HG03354 (cell line): Measurements from ENCODE around the gene KLF16.
"Not testable (repeated sequence)": the region's sequence is repeated elsewhere in the genome, so short reads cannot be mapped to it uniquely, and the experiment has no call there.

Source experiments
- ATAC-seq: cut with Tn5 transposase; IDR thresholded peaks from one replicate; pipeline ENCODE4 v1.9.1; 2021; ENCODE audit warnings: mild to moderate bottlenecking; ENCODE audit not compliant: unreplicated experiment, poor library complexity, severe bottlenecking

The KLF16 gene

DNA sequence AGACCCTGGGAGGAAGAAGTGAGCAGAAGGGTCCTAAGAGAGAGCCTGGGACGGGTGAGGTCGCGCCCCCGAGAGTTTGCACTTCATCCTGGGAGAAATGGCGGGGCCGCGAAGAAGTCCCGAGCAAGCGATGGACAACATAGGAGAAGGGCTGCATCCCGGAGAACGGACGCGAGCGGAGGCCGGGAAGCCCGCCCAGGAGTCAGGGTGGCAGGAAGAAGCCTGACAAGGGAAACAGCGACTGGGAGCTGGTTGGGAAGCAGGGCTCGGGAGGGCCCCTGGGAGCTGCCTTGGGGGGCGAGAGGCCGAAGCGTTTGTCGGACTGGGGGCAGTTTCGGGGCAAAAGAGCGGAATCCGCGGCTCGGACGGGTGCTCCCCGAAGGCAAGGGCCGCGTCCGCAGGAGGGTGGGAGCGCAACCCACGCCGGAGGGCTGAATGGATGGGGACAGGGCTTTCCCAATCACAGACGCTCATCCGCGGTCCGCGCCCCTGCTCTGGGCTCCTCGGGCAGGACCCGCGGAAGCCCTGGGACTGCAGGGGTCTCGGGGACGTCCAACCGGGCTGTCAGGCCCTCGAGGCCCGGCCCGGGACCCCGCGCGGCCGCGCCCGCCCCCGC, 21.4 kb upstream of the KLF16 start:
- peak; percentile 16 for ATAC-seq

DNA sequence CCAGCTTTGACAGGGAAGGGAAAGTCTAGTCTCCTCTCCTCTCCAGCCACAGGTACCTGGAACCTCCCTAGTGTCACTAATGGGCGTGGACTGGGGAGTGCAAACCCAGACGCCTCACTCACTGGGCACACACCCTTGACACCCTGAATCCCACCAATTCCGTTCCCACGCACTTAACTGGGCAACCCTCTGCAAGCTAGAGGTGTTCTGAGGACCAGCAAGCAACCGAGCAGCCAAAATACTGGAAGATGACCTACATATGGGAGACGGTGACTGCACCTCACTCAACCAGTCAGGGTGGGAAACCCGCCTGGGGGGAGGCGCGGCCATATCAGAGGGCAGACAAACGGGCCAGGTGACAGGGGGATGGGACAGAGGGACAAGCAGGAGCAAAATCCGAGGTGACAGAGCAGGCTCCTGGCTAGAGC, 20.9 kb upstream of the KLF16 start:
- no peak for ATAC-seq

DNA sequence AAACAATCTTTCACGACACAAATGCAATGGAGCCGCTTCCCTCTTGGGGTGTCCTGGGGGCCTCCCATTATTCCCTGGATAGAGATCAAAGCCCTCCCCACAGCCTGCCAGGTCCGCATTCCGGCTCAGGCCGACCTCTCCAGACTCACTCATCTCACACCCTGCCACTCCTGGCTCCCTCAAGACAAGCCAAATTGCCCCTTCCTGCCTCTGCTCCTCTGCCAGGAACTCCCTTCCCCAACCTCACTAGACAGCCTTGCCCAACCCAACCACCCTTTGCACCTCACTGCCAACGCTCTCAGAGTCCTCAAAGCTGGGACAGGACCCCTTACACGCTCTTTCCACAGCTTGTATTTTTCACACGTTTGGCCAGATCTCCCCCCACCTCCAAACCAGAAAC, 20.4 kb upstream of the KLF16 start:
- no peak for ATAC-seq

DNA sequence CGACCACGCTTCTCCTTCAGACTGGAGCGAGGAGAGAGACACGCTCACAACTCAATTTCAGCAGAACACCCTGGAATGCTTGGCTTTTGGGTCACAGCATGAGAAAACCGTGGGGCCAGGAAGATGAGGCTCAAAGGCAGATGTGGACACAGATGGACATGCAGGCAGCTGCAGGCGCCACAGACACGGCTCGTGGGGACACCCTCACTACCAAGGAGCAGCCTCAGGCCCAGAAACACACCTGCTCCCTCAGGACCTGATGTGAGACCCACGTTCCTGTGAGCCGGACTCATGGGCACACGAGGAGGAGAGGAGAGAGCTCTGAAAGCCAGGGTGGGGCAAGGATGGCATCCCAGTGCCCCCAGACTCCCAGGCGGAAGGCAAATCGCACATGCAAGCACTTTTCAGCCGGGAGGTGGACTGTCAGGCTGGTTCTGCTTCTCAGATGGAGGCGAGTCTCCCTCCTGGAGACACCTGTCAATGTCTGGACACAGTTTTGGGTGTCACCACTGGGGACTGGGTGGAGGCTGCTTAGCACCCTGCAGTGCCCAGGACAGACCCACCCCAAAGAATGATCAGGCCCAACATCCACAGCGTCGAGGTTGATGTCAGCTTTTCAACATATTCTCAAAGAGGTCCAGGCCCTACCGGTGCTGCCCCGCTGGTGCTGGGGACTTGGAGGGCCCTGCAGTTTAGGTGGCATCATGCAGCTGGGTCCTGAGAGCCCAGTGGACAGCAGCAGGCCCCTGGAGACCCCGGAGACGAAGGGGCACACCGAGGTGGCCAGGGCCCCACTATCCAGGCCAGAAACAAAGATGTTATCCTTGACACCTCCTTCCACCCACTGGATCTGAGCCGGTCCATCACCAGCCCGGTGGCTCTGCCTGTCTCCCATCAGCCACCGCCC, 19.7 kb upstream of the KLF16 start:
- ATAC-seq, result no peak

DNA sequence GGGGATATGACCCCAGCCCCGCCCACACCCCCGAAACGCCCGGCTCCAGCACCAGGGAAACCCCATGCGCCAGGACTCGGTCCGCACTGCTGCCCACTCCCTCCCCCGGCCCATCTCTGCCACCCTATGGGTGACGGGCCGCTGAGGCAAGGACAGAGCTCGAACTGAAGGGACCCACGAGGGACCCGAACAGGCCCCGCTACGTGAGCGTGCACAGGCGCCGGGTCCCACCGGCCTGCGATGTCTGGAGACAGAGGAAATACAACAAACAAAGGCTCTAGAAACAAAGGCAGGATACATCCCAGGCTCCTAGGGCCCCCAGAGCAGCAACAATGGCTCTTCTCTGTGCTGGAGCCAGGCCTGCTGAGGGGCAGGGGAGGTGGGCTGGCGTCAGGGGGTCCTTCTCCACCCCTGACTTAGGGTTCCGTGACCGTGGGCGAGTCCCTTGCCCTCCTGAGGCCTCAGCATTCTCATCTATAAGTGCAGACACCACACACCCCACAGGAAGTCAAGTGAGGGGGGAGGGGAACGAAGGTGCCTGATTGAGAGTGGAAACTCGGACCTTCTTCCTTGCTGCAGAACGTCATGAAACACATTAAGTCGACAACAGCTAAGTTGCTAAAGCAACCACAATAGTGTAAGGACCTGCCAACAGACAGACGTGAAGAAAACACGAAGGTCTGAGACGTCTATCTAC, 18.9 kb upstream of the KLF16 start:
- no peak for ATAC-seq

DNA sequence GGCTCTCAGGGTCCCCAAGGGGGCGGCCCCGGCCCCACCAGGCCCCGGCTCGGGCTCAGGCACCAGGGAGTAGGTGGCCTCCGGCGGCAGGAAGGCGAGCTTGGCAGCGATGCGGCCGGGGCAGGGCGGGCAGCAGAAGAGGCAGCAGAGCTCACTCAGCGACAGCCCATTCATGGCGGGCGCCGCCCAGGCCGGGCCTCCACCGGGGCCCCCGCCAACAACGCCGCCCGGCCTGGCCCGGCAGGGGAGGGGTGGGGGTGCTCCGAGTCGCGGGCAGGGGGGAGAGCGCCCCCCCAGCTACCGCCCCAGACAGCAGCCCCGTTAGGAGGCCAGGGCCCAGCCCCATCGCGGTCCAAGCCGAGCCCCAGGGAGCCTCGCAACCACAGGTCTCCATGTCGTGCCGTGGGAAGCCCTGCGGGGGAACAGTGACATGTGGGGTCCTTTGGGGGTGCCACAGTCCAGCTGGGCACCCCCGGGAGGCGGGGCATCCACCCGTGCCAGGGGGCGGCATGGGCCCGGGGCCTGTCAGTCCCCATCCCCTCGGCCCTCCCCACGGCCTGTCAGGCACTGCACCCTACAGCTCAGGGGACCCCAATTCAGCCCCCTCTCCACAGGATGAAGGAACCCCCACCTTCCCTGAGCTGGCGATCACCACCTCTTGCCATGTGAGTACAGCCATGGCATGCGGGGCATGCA, 18.2 kb upstream of the KLF16 start:
- not testable (repeated sequence) for ATAC-seq

DNA sequence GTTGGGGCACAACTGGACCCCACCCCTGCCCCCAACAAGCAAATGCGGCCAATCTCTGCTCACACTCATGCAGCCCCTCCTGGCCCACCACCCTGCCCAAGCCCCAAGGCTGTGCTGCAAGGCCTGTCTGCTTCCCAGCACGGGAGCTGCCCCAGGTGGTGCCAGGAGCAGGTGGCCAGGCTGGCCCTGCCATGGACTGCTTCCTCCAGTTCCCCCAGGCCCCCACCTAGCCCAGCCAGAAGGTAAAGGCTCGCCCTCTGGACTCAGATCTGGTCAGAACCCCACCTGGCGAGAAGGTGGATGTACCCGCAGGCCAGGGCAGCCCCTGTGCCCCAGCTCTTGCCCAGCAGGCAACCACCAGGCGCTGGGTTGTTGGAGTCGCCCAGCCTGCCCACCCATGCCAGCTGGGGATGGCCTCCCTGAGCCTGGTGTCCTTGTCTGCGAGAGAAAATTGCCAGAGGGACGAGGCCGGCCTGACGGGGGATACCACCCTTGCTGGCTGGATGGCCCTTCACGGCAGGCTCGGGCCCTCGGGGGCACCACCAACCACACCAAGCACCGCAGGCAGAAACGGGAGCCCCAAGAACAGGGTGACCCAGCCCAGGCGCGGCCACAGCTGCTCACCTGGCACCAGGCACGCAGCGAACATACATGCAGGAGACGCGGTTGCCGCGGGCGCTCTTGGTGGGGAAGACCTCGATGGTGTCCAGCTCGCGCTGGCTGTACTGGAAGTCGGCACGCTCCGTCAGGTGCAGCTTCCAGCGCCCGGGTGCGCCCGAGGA, 17.4 kb upstream of the KLF16 start:
- no peak for ATAC-seq

DNA sequence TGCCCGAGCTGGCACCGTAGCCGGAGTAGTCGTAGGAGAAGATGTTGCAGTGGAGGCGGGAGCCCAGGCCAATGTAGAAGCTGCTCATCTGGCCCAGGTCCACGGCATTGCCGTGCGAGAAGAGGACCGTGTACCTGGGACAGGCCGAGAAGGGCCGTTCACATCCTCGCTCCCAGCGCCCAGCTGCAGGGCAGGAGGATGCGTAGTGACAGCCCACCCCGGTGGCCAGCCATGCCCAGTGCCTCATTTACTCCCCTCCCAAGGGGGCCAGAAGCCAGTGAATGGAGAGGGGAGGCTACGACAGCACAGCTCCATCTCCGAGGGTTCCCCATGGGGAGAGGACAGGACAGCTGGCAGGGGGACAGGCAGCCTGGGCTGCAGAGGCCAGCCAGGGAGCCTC, 16.6 kb upstream of the KLF16 start:
- ATAC-seq, result not testable (repeated sequence)

DNA sequence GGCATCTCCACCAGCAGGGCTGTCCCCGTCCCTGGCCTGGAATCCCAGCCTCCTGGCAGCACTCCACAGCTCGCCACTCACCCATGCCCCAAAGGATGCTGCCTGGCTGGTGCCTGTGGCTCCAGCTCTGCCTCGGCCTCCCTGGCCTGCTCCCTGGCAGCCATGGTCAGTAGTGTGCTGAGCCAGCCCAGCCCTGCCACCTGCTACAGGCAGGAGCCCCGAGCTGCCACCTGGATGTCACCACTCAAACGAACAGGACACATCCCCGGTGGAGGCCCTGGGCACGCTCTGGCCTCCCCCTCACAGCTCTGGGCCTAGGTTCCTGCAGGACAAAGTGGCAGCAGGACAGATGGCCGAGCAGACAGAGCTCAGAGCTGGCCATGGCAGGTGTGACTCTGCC, 15.2 kb upstream of the KLF16 start:
- not testable (repeated sequence) for ATAC-seq

DNA sequence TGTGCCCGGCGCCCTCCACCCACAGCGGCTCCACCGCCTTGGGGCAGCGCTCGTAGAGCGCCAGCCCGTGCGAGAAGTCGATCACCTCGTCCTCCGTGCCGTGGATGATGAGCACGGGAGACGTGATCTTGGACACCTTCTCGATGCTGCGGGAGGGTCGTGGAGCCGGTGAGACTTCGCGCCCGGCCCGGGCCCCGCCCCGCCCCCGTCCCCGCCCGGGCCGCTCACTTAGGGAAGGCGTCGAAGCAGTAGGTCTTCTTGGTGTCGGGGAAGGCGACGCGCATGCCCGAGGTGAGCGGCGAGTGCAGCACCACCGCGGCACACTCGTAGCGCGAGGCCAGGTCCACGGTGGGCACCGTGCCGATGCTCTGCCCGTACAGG, 13.9 kb upstream of the KLF16 start:
- ATAC-seq, result not testable (repeated sequence)

DNA sequence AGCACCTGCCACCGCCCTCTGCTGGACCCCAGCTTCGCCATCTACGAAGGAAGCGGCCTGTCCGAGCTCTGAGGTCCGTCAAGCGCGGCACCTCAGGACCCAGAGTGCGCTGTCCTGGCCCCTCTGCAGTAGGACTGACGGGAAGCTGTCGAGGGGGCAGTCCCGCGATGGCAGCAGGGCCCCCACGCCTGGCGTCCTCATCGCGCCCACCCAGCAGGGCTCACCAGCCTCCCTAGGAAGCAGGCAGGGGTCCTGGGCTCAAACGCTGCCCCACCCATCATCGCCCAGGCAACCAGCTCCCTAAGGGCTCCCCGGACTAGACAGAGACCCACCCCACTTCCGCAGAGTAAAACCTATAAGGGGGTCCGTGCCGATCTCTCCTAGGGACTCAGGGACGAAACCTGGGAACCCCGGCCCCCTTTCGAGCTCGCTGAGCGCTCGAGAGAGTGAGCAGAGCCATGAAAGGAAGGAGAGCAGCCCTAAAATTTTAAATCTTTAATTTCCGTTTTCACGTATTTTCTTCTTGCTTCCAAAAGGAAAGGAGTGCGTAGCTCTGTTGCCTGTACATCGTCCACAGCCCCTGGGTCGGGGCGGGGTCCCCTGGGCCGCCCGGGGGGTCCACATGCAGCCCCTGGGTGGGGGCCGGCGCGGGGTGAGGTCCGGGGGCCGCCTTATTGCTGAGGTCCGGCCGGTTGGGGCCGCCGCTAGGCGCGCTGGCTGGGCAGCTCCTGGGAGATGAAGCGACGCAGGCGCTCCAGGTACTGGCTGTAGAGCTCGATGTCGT, 13.3 kb upstream of the KLF16 start:
- peak; percentile 30 for ATAC-seq

DNA sequence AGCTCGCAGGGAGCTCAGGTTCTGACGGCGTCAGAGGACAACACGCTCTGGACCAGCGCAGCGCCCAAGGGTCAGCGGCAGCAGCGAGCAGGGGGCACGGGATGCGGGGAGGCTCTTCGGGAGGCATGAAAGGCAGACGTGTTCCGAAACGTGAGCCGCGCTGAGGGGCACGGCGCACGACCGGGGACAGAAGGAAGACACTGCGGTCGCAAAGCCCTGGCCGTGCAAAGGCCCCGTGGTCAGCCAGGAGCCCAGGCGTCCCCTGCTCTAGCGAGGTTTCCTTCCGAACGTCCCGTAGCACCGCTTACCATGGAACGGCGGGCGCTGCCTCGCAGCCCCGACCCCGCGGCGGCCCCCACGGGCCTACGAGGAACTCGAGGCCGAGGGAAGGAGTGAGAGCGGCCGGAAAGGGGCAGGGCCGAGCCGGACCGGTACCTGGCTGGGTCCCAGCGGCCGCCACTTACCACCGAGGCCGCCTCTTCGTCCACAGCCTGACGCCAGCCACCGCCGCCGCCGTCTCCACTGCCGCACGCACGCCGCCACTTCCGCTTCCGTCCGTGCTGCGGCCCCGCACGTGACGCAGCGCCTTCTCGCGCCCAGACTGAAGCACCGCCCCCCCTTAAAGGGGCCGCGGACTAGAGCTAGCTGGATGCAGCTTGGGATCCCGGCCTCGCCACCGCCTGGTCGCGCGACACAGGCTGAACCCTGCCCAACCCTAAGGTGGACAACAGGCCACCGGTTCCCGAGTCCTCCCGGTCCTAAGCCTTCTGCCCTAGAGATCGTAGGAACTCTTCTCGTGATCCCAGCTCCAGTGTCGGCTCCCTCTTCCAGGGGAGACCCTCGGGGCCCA, 12.5 kb upstream of the KLF16 start:
- peak; percentile 90 for ATAC-seq

DNA sequence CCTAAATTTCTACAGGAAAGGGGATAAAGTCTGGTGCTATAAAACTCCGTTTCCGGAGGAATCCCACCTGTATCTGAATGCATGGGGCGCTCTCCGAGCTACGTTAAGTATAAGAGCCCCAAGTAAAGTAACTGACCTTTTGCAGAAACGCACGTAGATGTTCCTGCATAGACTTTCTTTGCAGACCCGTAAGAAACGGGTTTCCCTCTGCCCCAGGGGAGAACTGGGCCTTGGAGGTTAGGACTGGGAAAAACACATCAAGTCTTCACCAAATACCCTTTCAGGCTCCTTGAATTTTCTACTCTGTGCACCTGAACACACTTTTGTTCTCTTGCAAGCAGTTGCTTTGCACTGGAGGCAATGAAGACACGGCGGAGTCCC, 11.9 kb upstream of the KLF16 start:
- peak; percentile 7 for ATAC-seq

DNA sequence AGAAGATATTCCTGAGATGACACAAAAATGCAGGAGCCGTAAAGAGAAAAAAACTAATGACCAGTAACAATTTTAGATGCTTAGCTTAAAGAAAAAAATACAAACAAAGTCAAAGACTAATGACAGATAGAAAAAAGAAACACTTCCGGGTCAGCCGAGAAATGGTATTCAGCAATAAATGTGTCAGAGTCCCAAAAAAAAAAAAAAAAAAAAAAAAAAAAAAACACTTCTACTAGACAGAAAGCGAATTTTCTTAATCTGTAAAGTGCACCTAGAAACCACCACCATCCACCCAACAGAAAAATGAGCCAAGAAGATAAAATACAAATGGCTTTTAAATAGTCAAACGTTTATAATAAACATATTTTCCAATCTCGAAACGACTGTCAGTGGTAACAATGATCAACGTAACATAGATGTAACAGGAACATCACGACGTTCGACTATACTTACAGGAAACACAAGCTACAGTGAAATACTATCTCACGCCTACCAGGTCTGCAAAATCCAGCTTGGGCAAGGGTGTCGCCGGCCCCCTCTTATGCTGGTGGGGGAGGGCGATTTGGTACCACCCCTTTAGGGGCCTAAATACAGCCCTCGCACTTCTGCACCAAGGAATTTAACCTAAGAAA, 11.3 kb upstream of the KLF16 start:
- no peak for ATAC-seq

DNA sequence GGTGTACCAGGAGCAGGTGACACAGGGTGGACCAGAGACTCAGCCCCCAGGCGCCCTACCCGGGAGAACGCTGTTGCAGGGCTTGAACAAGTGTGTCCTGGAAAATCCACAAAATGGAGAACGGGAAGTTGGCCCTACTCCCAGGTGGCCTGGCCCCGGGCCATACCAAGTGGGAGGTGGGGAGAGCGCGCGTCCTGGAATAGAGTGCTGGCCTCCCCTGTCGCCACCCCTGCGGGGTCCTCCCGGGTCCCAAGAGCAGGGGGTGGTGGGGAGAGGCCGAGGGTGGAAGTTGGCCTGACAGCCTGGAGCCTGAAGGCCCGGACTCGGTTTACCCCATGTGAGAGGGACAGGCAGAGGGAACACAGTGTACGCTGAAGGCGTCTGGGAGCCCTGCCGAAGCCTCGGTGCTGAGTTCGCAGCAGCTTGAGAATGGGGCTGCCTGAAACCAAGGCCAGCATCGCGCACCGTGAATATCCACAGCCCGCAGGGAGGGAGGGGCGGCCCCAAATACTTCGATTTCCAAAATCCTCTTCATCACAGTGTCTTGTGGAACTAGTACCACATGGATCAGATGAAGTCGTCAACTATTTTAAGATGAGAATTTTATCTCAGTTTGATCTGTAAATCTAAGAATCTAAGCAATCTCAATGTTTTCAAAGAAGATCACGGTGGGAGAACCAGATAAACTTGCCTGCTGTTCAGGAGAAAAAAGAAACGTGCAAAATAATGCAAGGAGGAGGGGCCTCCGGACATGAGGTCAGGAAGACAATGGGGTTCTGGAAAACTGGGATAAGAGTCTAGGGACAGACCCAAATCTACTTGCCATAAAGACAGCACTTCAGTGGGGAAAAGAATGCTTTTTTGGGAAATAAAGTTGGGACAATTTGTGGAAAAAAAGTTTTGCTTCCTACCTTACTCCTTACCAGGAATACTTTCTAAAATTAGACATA, 10.4 kb upstream of the KLF16 start:
- no peak for ATAC-seq

DNA sequence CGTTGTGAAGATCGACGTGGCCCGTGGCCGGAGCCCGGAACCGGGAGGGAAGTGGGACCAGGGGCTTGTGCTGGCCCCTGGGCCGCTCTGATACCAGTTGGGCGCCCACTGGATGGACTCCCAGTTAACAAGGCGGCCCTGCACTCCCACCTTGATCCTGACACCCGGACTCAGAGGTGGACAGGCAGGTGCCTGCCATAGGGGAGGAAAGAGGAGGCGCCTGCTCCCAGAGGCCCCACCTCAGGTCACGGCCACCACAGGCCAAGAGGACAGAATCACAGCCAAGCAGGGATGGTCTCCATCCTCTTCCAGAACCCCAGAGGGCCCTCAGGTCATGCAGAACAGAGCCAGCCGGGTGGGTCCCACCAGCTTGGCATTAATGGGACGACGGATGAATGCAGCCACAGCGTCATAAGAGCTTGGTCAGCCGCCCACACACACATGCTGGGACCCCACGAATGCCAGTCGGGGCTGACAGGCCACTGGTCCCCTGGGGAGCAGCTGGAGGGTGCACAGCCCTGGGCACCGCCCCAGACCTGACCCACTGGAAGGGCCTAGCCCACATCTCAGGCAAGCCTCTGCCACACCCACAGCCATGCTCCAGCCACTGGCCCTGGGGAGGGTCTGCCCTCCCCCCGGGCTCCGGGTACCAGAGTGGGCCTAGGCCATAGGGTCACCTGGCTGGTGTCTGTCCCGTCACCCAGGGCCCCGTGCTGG, 9.6 kb upstream of the KLF16 start:
- no peak for ATAC-seq
